Nephron (organoid): ENCODE results near the gene MAML2.

Experiments
- H3K27ac Mint-ChIP-seq, 3 experiments: 2 replicates each; pipeline ENCODE4 v1.8.0; 2020; ENCODE audit warnings: mixed read lengths in 3 of 3, mild to moderate bottlenecking in 2 of 3, moderate library complexity in 1 of 3
- H3K27me3 Mint-ChIP-seq: 2 replicates; pipeline ENCODE4 v1.8.0; 2021; ENCODE audit warnings: low read depth, mild to moderate bottlenecking, moderate library complexity, mixed read lengths
- H3K36me3 Mint-ChIP-seq: 2 replicates; pipeline ENCODE4 v1.8.0; 2020; ENCODE audit warnings: low read depth, mixed read lengths
- H3K4me1 Mint-ChIP-seq: 2 replicates; pipeline ENCODE4 v1.8.0; 2020; ENCODE audit warnings: mixed read lengths
- H3K4me3 Mint-ChIP-seq, 3 experiments: 2 replicates each; pipeline ENCODE4 v1.8.0; 2020; ENCODE audit warnings: mild to moderate bottlenecking in 3 of 3, mixed read lengths in 3 of 3, moderate library complexity in 2 of 3
- H3K9me3 Mint-ChIP-seq: 2 replicates; pipeline ENCODE4 v1.8.0; 2020; ENCODE audit warnings: mixed read lengths
- CTCF ChIP-seq, 3 experiments: fragments of 200-600 bp; sonication (generic); IDR thresholded peaks; one replicate each; pipeline ENCODE4 v1.5.0; 2021; ENCODE audit warnings: antibody characterized with exemption in 3 of 3; ENCODE audit not compliant: unreplicated experiment in 3 of 3

The MAML2 gene

DNA sequence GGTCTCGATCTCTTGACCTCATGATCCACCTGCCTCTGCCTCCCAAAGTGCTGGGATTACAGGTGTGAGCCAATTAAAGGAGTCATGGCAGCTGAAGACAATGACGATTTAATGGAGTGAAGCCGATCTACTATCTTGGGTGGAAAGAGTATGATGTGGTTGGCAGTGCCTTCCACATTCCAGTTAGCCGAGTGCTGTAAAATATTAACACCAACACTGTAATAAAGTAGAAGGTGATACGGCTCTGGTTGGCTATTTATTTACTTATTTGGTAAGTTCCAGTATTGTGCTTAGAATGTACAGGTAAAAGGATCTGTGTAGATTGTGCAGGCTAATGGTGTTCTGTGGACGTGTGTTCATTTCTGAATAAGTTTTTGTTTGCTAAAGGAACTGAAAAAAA lies 269.5 kb downstream of the MAML2 start:
- peak overlapping the region in 1 of 3 experiments; percentile 7 for H3K4me3 Mint-ChIP-seq
- H3K9me3 Mint-ChIP-seq: no peaks in the 10 kb centered on the region
- peaks cover 42% of the 10 kb centered on the region for H3K4me1 Mint-ChIP-seq
- no peaks in the 10 kb centered on the region for H3K27me3 Mint-ChIP-seq
- H3K36me3 Mint-ChIP-seq: peaks cover 8% of the 10 kb centered on the region
- H3K27ac Mint-ChIP-seq: peak overlapping the region; percentile 71 to 98 (median 76)
- no peak for TF ChIP-seq CTCF (IDR thresholded peaks at IDR 0.05; ENCODE audit: unreplicated experiment in 3 of 3)

- no peaks in the 10 kb centered on the region for H3K9me3 Mint-ChIP-seq
- peaks cover 12% of the 10 kb centered on the region for H3K36me3 Mint-ChIP-seq
- peak overlapping the region in 2 of 3 experiments; percentile 71 to 98 for H3K27ac Mint-ChIP-seq
- H3K27me3 Mint-ChIP-seq: no peaks in the 10 kb centered on the region
- no peak for TF ChIP-seq CTCF (IDR thresholded peaks at IDR 0.05; ENCODE audit: unreplicated experiment in 3 of 3)
- no peak overlapping the region for H3K4me3 Mint-ChIP-seq
- peaks cover 45% of the 10 kb centered on the region for H3K4me1 Mint-ChIP-seq
Measured at GRCh38 chr11:96072592-96072991, 270.4 kb downstream of the MAML2 start.

GRCh38 chr11:96070453-96070852 lies 272.5 kb downstream of the MAML2 start:
- H3K27me3 Mint-ChIP-seq: no peaks in the 10 kb centered on the region
- TF ChIP-seq CTCF (IDR thresholded peaks at IDR 0.05; ENCODE audit: unreplicated experiment in 3 of 3): no peak
- peak overlapping the region in 2 of 3 experiments; percentile 36 to 46 for H3K27ac Mint-ChIP-seq
- H3K4me3 Mint-ChIP-seq: no peak overlapping the region
- H3K9me3 Mint-ChIP-seq: no peaks in the 10 kb centered on the region
- peaks cover 41% of the 10 kb centered on the region for H3K4me1 Mint-ChIP-seq
- H3K36me3 Mint-ChIP-seq: peaks cover 12% of the 10 kb centered on the region

GRCh38 chr11:96067160-96067559 lies 275.8 kb downstream of the MAML2 start:
- Mint-ChIP-seq H3K27ac (peak overlapping the region; percentile 44 to 90 (median 72)), H3K36me3 (peaks cover 4% of the 10 kb centered on the region), H3K4me3 (no peak overlapping the region), H3K4me1 (peaks cover 32% of the 10 kb centered on the region), H3K9me3 (no peaks in the 10 kb centered on the region), H3K27me3 (no peaks in the 10 kb centered on the region)
- TF ChIP-seq CTCF (IDR thresholded peaks at IDR 0.05; ENCODE audit: unreplicated experiment in 3 of 3): no peak

DNA sequence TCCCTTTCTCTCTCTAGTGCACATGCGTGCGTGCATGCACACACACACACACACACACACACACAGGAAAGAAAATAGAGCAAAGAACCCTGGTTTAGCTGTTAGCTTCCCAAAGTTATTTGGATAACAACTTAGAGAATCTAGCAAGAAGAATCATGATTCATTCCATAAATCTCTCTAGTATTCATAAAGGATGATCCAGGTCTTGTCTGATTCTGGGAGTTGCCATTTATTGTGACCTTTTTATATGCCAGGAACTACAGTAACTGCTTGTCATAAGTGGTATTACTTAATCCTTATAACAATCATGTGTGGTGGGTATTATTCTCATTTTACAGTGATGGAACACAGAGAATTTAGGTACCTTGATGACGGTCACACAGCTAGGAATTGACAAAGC lies 277.6 kb downstream of the MAML2 start:
- Mint-ChIP-seq H3K27ac (peak overlapping the region in 2 of 3 experiments; percentile 20 to 22), H3K36me3 (peaks cover 4% of the 10 kb centered on the region), H3K4me3 (no peak overlapping the region), H3K27me3 (no peaks in the 10 kb centered on the region), H3K9me3 (no peaks in the 10 kb centered on the region), H3K4me1 (peaks cover 48% of the 10 kb centered on the region)
- no peak for TF ChIP-seq CTCF (IDR thresholded peaks at IDR 0.05; ENCODE audit: unreplicated experiment in 3 of 3)

GRCh38 chr11:96063886-96064285 lies 279.1 kb downstream of the MAML2 start:
- no peak overlapping the region for H3K4me3 Mint-ChIP-seq
- peaks cover 4% of the 10 kb centered on the region for H3K36me3 Mint-ChIP-seq
- no peaks in the 10 kb centered on the region for H3K27me3 Mint-ChIP-seq
- no peak for TF ChIP-seq CTCF (IDR thresholded peaks at IDR 0.05; ENCODE audit: unreplicated experiment in 3 of 3)
- H3K27ac Mint-ChIP-seq: peak overlapping the region in 1 of 3 experiments; percentile 29
- H3K4me1 Mint-ChIP-seq: peaks cover 49% of the 10 kb centered on the region
- H3K9me3 Mint-ChIP-seq: no peaks in the 10 kb centered on the region
